HFFc6 (cell line): ENCODE results near the gene CEP152. TPM values are rescaled to one million over a fixed set of nuclear protein-coding genes. Genes with fewer than 3 reads are reported as not detected.

Experiments
- DNase-seq: peaks from one replicate; pipeline ENCODE4 v3.0.0-alpha.2; 2018
- H3K27ac Mint-ChIP-seq: 2 replicates; pipeline ENCODE4 v1.8.0; 2020; ENCODE audit warnings: mild to moderate bottlenecking, mixed read lengths
- H3K27me3 Mint-ChIP-seq: 2 replicates; pipeline ENCODE4 v1.8.0; 2021; ENCODE audit warnings: mild to moderate bottlenecking, moderate library complexity, mixed read lengths; ENCODE audit not compliant: insufficient read depth
- H3K36me3 Mint-ChIP-seq: 2 replicates; pipeline ENCODE4 v1.8.0; 2021; ENCODE audit warnings: low read depth, mixed read lengths
- H3K4me1 Mint-ChIP-seq: 2 replicates; pipeline ENCODE4 v1.8.0; 2020; ENCODE audit warnings: low read depth, mixed read lengths
- H3K4me3 Mint-ChIP-seq: 2 replicates; pipeline ENCODE4 v1.8.0; 2020; ENCODE audit warnings: mild to moderate bottlenecking, moderate library complexity, mixed read lengths
- H3K9me3 Mint-ChIP-seq: 2 replicates; pipeline ENCODE4 v1.8.0; 2020; ENCODE audit warnings: mild to moderate bottlenecking, mixed read lengths
- CTCF ChIP-seq: fragments of 200-600 bp; sonication (generic); IDR thresholded peaks from 2 replicates; pipeline ENCODE4 v1.5.0; 2021; ENCODE audit warnings: antibody characterized with exemption, mild to moderate bottlenecking
- total RNA-seq, 6 experiments: library from RNA; stranded (reverse); fragmentation: NEBNext Ultra II Directional; extraction: Animal tissue kit (Norgen Biotek cat#: 25700); gene quantifications; 2 replicates in 1 of 6; 3 replicates in 5 of 6; pipeline ENCODE4 v1.2.3, GENCODE V29; 2021

Gene CEP152
- total RNA-seq, 6 experiments from 2014 or later = 3.4 to 7.5 (median 6.5) TPM

- peaks cover 27% of the 10 kb centered on the region for H3K9me3 Mint-ChIP-seq
- H3K27me3 Mint-ChIP-seq = no peaks in the 10 kb centered on the region; the same call in 1 of the 2 replicates
- no peak overlapping the region for H3K4me3 Mint-ChIP-seq
- H3K27ac Mint-ChIP-seq = no peak overlapping the region
- DNase-seq = no peak
- H3K36me3 Mint-ChIP-seq = peaks cover 28% of the 10 kb centered on the region
- no peak for TF ChIP-seq CTCF
- peaks cover 45% of the 10 kb centered on the region for H3K4me1 Mint-ChIP-seq
These were observed 105.5 kb downstream of the CEP152 start for GRCh38 chr15:48705381-48705780.

GRCh38 chr15:48703544-48703943, 107.3 kb downstream of the CEP152 start:
- TF ChIP-seq CTCF = no peak
- Mint-ChIP-seq H3K4me3 (peak overlapping the region; percentile 71), H3K27ac (peak overlapping the region; percentile 74)

GRCh38 chr15:48702569-48703236, 108.2 kb downstream of the CEP152 start:
- Mint-ChIP-seq H3K36me3 (peaks cover 28% of the 10 kb centered on the region), H3K27ac (peak overlapping the region; percentile 74), H3K4me3 (peak overlapping the region; percentile 71; the same call in 1 of the 2 replicates), H3K9me3 (peaks cover 27% of the 10 kb centered on the region), H3K4me1 (peaks cover 35% of the 10 kb centered on the region), H3K27me3 (no peaks in the 10 kb centered on the region; the same call in 1 of the 2 replicates)
- TF ChIP-seq CTCF = no peak
- no peak for DNase-seq

More at GRCh38 chr15:48703544-48703943, 107.3 kb downstream of the CEP152 start:
- peak; percentile 75 for DNase-seq
- peaks cover 31% of the 10 kb centered on the region for H3K4me1 Mint-ChIP-seq
- H3K36me3 Mint-ChIP-seq = peaks cover 28% of the 10 kb centered on the region
- H3K27me3 Mint-ChIP-seq = no peaks in the 10 kb centered on the region; the same call in 1 of the 2 replicates
- H3K9me3 Mint-ChIP-seq = peaks cover 27% of the 10 kb centered on the region

GRCh38 chr15:48696627-48697312, 114.1 kb downstream of the CEP152 start:
- Mint-ChIP-seq H3K36me3 (no peaks in the 10 kb centered on the region), H3K4me3 (0 out of 2 replicates have a peak overlapping the region, but pooled peaks have one; percentile 29), H3K27me3 (no peaks in the 10 kb centered on the region), H3K27ac (peak overlapping the region; percentile 79), H3K9me3 (no peaks in the 10 kb centered on the region), H3K4me1 (peaks cover 57% of the 10 kb centered on the region)
- peak; percentile 31; the same call in 1 of the 2 replicates for TF ChIP-seq CTCF
- DNase-seq = peak; percentile 80

- peaks cover 65% of the 10 kb centered on the region for H3K4me1 Mint-ChIP-seq
- H3K9me3 Mint-ChIP-seq = no peaks in the 10 kb centered on the region
- TF ChIP-seq CTCF = no peak
- H3K36me3 Mint-ChIP-seq = no peaks in the 10 kb centered on the region
- no peak for DNase-seq
- peak overlapping the region; percentile 79 for H3K27ac Mint-ChIP-seq
- H3K4me3 Mint-ChIP-seq = peak overlapping the region; percentile 29
- H3K27me3 Mint-ChIP-seq = no peaks in the 10 kb centered on the region
These were observed 114.9 kb downstream of the CEP152 start for GRCh38 chr15:48695827-48696573.
